Stimulated activated CD4-positive, alpha-beta T cell treated with anti-CD3 and anti-CD28 coated beads, Interleukin-4, amount 100 ng/mL, for 1 hour (primary cell): ENCODE data around the gene NPAS1.
A peak's percentile ranks its signal among the peaks of the same experiment; 100 is the strongest.

Source experiments
- DNase-seq: peaks from one replicate; pipeline ENCODE4 v3.0.0-alpha.2; 2020

Gene NPAS1

GRCh38 chr19:47082493-47082892, 62.9 kb downstream of the NPAS1 start:
- no peak for DNase-seq

DNA sequence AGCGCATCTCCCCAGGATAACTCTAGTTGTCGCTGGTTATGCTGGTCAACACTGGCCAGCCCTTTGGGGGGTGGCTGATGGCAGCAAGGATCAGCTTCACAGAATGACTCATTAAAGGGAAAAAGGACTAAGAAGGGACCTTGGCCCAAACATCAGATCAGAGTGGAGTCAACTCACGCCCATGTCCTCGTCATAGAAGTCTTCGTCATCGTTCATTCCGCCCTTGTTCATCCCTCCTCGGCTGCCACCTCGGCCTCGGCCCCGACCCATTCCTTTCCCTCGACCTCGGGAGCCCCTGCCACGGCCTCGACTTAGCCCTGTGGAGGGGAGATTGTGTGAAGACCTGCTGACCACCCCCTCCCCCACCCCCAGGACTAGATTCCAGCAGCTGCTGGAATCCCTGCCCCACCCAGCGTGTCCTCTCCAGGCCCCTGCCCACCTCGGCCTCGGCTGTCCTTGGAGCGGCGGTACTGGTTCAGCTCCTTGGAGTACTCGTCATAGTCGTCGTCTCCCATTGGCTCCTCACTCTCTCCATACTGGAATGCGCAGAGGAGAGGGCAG, 65.3 kb downstream of the NPAS1 start:
- DNase-seq = no peak

- DNase-seq = no peak
Measured at GRCh38 chr19:47086280-47086679, 66.6 kb downstream of the NPAS1 start.

GRCh38 chr19:47089767-47090350, 70.2 kb downstream of the NPAS1 start:
- no peak for DNase-seq

- no peak for DNase-seq
Measured at GRCh38 chr19:47093254-47093653, 73.6 kb downstream of the NPAS1 start.

GRCh38 chr19:47093841-47094240, 74.2 kb downstream of the NPAS1 start:
- DNase-seq = no peak

GRCh38 chr19:47094557-47095475, 75.2 kb downstream of the NPAS1 start:
- DNase-seq = peak; percentile 20
